ENCODE results near the gene CPA1.

DNA sequence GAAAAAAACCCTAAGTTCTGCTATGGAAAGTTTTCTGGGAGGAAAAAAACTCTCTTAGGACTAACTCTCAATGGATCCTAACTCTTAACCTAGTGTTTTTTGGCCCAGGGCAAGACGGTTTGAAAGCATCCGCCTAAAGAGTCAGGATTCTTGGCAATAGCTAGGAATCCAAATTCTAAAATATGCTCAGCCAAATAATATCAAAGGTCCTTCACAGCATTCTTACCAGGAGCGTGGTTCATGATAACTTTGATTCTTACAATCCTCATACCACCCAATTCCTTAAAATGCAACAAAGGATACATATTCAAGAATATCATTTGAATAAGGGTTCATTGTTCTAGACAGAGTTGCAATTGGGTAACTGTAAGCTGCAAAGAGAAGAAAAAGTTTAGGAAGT lies 21.3 kb downstream of the CPA1 start:
- TF ChIP-seq, protein P1, sequence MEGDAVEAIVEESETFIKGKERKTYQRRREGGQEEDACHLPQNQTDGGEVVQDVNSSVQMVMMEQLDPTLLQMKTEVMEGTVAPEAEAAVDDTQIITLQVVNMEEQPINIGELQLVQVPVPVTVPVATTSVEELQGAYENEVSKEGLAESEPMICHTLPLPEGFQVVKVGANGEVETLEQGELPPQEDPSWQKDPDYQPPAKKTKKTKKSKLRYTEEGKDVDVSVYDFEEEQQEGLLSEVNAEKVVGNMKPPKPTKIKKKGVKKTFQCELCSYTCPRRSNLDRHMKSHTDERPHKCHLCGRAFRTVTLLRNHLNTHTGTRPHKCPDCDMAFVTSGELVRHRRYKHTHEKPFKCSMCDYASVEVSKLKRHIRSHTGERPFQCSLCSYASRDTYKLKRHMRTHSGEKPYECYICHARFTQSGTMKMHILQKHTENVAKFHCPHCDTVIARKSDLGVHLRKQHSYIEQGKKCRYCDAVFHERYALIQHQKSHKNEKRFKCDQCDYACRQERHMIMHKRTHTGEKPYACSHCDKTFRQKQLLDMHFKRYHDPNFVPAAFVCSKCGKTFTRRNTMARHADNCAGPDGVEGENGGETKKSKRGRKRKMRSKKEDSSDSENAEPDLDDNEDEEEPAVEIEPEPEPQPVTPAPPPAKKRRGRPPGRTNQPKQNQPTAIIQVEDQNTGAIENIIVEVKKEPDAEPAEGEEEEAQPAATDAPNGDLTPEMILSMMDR (IDR thresholded peaks at IDR 0.05; ENCODE audit: low read depth, low read length): no peak
- TF ChIP-seq EZH2phosphoT487 (IDR thresholded peaks at IDR 0.05; ENCODE audit: low read depth): no peak

All from OCI-LY3 (cell line).